Stimulated activated CD4-positive, alpha-beta T cell treated with anti-CD3 and anti-CD28 coated beads, Interleukin-4, amount 100 ng/mL, for 4 hours (primary cell): ENCODE data around the gene DEUP1.
"Not testable (repeated sequence)": the region's sequence is repeated elsewhere in the genome, so short reads cannot be mapped to it uniquely, and the experiment has no call there.

Experiments used
- DNase-seq, 2 experiments: peaks; one replicate each; pipeline ENCODE4 v3.0.0-alpha.2; 2020

Gene DEUP1

DNA sequence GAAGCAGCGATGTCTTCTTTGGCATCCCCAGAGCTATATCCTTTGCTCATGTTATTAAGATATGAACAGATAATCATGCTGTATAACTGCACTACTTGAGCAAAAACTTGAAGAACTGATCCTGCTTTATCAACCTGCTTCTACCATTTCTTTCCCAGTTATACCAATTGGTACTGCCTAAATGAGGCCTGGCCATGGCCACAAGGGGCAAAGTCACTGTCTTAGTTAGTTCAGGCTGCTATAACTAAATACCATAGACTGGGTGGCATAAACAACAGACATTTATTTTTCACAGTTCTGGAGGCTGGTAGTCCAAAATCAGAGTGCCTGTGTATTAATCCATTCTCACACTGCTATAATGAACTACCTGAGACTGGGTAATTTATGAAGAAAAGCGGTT, 37.5 kb downstream of the DEUP1 start:
- DNase-seq, result no peak

DNA sequence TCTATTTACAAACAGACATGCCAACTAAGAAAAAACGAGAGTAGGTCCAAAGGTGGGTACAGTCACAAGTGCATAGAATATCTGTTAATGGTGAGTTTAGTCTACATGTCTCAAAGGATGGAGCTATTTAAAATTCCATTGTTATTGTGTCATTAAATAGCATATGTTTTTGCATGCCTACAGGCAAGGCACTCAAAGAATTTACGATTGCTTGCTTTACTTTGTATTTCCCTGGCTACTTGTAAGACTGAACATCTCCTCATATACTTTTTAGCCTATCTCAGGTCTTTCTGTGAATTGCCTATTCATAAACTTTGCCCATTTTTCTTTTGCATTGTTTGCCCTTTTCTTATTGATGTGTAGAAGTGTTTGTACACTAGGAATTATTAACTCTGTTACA, 39.7 kb downstream of the DEUP1 start:
- DNase-seq, result no peak

DNA sequence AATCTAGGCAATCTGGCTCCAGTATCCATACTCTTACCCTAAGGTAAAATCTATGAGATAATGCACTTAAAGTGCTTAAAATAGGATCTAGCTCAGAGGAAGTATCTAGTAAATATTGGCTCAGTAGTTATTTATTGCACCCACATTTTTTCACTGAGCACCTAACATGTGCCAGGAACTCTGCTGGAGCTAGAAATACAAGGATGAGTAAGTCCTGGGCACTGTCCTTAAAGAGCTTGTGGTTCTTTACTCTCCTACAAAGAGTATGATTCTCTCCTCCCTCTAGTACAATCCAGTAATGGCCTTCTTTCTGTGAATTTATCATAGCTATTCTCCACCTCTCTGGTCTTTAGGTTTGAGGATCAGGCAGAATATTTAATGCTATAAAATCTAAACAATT, 59.2 kb downstream of the DEUP1 start:
- DNase-seq, result no peak

DNA sequence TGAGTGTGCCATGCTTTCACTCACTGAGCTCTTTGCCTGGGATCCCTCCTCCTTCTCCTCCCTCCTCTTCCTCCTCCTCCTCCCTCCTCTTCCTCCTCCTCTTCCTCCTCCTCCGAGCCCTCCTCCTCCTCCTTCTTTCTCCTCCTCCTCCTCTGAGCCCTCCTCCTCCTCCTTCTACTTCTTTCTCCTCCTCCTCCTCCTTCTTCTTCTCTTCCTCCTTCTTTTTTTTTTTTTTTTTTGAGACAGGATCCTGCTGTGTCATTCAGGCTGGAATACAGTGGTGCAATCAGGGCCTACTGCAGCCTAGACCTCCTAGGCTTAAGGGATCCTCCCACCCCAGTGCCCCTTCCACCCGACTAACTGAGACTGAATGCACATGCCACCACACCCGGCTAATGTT, 62.3 kb downstream of the DEUP1 start:
- no peak for DNase-seq

DNA sequence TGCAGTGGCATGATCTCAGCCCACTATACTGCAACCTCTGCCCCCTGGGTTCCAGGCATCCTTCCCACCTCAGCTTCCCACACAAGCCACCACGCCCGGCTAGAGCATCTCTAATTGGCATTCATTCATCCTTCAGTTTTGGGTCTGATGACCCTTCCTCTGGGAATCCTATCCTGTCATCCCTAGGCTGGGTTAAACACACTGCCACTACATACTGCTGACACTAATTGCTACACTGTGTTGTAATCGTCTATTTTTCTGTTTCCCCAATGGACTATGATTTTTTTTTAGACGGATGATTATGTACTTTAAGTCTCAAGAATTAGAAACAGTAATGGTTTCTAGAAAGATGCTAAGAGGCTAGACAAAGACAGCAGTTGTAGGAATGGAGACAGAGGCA, 62.8 kb downstream of the DEUP1 start:
- DNase-seq, result no peak

DNA sequence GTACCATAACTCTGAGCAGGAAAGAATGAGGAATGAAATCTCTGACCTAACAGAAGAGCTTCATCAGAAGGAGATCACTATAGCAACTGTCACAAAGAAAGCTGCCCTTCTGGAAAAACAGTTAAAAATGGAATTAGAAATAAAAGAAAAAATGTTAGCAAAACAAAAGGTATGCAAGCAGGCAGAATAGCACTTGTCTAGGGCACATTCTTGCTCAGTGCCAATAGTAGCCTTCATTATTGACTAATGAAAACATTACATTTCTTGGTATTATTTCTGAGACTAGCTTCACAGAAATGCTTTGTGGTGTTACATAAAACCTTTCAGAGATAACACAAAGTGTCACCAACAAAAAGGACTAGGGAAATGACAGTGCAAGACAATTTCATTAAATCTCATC, 63.9 kb downstream of the DEUP1 start:
- DNase-seq, result no peak

DNA sequence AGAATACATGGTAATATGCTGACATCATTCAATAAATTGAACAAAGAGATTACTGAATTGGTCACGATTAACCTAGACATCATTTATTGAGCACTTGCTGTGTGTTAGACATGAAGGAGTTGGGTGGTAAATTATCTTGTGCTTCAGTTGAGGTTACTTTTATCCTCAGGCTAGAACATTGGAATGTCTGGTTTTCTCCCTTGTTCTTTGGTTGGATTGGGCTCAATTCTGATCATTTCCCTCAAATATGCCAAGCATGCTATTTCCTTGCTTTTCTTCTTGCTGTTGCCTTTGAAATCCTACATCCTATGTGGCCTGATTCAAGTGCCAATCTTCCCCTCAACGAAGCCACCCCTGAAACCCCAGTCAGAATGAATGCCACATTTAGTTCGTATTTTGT, 65.8 kb downstream of the DEUP1 start:
- no peak for DNase-seq

DNA sequence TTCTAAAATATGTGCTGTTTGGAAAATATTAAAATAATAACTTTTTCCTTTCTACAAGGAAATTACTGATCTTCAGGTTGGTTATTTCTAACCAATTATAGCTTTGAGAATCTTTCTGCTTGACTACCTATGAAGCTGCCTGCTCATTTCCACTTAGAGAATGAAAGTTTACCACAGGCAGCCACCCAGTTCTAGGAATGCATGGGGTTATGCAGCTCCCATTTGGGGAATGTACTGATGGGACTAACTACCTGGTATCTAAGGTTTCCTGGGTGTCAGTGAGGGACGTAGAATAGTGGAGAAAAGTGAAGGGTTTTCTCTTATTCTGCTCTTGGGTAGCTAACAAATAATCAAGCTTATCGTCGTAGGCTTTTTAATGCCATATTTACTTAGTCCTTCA, 73.4 kb downstream of the DEUP1 start:
- no peak for DNase-seq

DNA sequence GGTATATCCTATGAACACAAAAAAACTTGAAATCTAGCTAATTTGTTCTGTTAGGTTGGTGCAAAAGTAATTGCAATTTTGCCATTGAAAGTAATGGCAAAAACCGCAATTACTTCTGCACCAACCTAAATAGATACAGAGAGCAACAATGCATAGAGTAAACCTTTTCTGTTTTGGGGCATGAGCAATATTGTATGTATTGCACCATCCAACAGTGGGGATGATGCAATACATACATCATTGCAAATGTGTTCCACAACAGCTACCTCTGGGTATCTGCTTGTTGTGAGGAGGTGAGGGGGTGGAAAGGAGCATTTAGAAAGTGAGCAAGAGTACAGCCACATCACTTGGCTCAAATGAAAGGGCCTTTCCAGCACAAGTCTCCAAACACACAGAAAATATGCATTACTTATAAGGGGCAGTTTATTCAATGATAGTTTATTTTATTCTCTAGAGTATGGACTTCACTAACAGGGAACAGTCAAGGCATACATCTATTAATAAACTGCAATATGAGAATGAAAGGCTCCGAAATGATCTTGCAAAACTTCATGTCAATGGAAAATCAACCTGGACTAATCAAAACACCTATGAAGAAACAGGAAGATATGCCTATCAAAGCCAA, 77.3 kb downstream of the DEUP1 start:
- no peak for DNase-seq

DNA sequence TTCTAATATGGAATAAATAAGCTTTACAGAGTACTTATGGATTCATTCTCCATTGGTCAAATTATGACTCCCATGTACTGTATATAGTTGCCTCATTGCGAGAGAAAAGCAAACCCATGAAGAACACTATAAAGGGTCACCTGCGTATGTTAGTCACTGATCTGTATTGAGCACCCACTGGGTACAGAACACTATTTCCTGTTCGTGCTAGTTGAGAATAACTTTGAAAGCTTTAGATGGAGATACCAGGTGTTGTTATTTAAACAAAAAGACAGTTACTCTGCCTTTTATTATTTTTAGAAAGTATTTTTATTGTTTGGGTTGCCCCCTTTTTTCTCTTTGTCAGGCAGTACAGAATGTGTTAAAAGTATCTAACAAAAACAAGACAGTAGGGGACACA, 79.9 kb downstream of the DEUP1 start:
- no peak for DNase-seq

DNA sequence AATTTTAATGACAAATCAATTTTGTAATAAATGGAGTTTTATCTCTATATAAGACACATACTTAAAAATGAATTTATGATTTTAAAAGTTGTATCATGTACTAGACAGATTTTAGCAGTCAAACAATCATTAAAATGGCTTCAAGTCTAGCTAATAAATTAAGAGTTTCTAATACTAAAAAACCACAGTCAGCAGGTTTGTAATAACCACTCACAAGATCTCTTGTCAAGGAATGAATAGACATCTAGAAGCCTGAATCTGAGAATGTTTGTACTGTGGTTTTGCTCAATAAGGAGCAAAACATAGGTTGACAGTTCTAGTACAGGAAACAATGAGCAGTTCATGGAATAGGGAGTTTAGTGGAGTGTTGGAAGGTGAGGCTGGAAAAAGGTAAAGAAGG, 81.2 kb downstream of the DEUP1 start:
- DNase-seq, result no peak

DNA sequence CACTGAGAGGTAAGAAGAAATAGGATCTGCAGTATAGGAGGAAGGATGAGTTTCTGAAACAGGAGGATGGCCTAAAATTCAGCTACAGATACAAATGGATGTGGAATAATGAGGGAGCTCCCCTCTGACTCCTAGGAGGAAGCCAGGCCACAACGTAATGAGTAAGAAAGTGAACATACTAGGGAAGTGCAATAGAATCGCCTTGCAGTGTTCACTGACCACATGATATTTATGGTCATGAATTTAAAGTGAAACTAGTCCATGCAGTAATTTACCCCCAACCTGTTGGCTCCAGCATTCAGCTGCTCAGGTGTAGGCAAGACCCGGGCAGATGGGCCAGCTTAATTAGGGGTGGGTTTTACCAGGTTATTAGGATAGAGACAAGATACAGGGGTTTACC, 101.7 kb downstream of the DEUP1 start:
- DNase-seq, result no peak

DNA sequence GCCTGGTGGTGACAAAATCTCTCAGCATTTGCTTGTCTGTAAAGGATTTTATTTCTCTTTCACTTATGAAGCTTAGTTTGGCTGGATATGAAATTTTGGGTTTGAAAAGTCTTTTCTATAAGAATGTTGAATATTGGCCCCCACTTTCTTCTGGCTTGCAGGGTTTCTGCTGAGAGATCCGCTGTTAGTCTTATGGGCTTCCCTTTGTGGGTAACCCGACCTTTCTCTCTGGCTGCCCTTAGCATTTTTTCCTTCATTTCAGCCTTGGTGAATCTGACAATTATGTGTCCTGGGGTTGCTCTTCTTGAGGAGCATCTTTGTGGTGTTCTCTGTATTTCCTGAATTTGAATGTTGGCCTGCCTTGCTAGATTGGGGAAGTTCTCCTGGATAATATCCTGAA, 112.7 kb downstream of the DEUP1 start:
- not testable (repeated sequence) for DNase-seq

DNA sequence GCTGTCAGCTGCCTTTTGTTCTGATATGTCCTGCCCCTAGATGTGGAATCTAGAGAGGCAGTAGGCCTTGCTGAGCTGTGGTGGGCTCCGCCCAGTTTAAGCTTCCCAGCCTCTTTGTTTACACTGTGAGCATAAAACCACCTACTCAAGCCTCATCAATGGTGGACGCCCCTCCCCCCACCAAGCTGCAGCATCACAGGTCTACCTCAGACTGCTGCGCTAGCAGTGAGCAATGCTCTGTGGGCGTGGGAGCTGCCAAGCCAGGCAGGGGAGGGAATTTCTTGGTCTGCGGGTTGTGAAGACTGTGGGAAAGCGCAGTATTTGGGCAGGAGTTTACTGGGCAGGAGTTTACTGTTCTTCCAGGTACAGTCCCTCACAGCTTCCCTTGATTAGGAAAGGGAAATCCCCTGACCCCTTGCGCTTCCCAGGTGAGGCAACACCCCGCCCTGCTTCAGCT, 114.1 kb downstream of the DEUP1 start:
- DNase-seq, result peak; percentile 2 to 8

DNA sequence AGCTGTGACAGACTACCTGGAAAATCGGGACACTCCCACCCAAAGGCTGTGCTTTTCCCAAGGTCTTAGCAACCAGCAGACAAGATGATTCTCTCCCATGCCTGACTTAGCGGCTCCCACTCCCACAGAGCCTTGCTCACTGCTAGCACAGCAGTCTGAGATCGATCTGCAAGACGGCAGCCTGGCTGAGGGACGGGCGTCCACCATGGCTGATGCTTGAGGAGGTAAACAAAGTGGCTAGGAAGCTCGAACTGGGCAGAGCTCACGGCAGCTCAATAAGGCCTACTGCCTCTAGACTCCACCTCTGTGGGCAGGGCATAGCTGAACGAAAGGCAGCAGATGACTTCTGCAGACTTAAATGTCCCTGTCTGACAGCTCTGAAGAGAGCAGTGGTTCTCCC, 127.7 kb downstream of the DEUP1 start:
- no peak for DNase-seq

DNA sequence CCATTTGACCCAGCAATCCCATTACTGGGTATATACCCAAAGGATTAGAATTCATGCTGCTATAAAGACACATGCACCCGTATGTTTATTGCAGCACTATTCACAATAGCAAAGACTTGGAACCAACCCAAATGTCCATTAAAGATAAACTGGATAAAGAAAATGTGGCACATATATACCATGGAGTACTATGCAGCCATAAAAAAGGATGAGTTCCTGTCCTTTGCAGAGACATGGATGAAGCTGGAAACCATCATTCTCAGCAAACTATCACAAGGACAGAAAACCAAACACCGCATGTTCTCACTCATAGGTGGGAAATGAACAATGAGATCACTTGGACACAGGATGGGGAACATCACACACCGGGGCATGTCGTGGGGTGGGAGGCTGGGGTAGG, 133.1 kb downstream of the DEUP1 start:
- DNase-seq, result not testable (repeated sequence)

DNA sequence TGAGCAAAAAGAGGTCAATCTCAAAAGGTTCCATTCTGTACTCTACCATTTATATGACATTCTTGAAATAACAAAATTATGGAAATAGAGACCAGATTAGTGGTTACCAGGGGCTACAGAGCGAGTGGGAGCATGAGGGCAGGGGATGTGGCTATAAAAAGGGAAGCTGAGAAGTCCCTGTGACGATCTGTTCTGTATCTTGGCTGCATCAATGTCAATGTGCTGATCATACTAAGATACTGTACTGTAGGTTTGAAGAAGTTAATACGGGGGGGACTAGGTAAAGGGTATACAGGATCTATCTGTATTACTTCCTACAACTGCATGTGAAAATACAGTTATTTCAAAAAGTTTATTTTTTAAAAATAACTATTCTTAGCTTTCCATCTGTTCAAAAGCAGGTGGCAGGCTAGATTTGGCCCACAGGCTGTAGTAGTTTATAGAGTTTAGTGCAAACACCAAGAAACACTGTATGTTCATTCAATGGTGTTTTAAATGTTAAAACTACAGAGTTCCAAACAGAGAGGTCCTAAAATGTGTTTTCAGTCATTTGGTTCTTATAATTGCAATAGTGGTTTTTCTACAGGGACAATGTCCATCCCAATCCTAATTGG, 134.5 kb downstream of the DEUP1 start:
- no peak for DNase-seq

DNA sequence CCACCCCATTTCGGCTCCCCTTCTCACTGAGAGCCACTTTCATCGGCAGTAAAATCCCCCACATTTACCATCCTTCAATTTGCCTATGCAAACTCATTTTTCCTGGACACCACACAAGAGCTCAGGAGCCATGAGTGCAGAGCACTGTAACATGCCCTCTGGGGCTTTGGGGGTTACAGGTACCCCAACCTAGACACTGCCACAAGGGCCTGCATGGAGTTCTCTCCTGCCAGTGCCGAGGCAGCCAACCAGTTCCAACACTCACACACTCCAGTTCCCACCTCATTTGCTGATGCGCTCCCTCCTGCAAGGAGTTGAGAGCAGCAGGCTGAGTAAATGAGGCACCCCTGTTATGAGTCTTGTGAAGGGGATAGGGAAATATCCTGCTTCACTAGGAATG, 136.5 kb downstream of the DEUP1 start:
- DNase-seq, result no peak

DNA sequence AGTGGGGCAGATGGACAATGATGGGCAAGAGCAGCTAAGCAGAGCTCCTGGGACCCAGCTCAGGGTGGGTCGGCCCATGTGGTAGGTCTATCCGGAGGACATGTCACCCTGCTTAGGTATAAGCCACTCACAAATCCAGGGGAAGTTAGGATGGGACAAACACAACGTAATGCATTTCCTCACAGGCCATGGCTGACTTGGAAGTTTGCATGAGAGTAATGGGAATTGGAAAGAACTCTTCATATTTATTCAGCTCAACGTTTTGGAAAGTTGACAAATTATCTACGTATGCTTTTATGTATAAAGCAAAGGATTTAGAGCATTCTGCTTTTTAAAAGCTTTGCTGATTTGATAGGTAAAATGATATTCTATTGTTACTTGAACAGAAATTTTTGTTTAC, 137.7 kb downstream of the DEUP1 start:
- no peak for DNase-seq

DNA sequence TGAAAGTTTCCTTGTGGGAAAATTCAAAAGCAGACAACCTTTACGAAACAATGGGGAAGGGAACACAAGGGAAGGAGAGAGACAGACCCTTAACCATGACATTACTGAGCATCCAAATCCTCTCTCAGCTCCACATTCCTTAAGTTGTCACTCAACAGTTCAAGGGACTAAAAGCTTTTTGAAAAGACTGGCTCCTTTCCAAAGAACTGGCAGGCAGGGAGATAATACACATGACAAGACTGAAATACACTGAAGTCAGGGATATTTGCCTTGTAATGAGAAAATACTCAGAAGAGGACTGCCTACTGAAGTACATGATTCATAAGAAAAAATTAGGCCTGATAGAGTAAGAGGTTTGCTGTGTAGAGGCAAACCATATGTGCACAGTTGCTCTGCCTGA, 143.6 kb downstream of the DEUP1 start:
- DNase-seq, result no peak

DNA sequence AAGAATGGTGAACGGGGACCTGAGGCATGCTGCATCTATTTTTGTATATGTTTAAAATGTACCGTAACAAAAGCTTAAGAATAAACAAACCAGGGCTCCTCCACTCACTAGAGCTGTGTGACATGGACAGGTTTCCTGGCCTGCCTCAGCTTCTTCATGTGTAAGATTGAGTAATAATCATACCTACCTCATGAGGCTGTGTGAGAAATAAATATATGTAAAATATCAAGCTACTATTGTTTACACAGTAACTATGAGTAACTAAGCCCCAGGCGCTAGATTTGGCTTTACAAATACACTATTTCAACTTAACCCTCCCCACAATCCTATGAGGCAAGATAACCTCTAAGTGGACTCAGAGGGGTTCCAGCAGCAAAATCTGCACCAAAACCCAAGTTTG, 146.3 kb downstream of the DEUP1 start:
- DNase-seq, result no peak

DNA sequence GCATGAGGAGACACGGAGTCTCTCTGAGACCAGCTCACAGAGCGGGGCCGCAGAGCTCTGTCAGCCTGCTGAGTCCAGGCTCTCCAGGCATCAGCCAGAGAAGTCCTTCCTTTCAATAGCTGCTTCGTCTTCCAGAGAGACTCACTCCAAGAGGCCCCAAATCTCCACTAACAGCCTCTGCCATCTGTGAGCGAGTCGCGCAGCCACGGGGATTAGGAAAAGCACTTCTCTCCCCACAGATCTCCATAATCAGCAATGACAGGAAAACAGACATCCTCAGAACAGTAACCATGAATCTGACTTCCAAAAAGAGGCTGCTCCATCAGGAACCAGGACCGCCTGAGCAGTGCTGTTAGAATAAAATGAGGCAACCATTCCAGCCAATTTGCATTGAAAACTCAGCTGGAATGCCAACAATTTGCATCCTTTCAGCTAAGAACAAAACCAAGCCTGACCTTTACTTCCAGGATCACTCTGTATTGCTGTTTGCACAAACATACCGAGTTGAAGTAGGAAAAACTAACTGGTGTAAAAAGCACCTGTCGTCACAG, 147.2 kb downstream of the DEUP1 start:
- no peak for DNase-seq

DNA sequence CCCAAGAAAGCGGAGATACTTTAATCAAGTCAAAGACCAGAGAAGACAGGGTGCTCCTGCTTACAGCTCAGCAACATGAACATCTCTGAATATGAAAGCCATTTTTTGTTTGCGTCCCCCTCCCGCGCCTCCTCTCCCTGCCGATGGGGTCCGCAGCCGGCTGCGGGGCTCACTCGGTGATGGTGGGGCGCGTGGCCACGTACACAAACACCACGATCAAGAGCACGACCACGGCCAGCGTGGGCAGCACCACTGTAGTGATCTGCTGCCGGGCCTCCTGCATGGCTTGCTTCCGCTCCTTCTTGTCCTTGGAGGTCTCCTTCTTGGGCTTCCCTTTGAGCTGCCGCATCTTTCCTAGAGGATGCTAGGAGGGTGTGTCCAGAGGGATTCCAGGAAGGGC, 148.3 kb downstream of the DEUP1 start:
- no peak for DNase-seq

DNA sequence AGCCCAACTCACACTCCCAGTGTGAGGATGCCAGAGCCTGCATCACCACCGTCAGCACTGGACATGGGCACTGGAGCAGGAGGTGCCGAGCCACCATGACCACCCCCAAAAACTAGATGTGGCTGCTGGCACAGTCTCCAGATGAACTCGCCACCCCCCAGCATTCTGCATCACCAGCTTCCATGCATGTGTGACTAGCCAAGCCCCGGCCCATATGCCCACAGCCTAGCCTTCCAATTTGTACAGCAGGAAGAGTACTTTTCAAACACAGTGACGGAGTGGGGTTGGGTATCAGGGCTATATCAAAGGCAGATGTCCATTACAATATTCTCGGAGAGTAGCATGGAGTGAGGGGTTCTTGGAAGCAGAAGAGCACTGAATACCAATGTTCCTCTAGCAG, 149.7 kb downstream of the DEUP1 start:
- no peak for DNase-seq

DNA sequence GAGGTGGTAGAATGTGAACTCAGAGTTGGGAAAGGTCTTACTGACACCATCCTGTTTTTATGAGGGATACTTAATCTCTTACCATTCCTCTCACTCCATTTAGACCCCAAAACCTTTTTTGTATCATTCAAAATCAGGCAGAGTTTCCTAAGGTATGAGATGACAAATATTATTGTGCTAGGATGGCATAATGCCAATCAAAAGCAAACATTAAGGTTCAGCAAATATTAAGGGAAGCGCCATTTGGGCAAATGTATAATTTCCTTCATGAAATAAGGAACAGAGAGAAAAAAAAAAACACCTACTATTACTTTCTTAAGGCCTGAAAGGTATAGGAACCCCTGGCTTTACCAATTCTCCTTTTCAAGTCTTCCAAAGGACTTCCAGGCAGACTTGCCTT, 150.2 kb downstream of the DEUP1 start:
- DNase-seq, result no peak
